Panc1 (cell line): ENCODE results near the gene TSSK6.

Experiments used
- POLR2AphosphoS5 ChIP-seq: IDR thresholded peaks from 2 replicates; pipeline ENCODE4 v1.6.1; 2012; ENCODE audit warnings: mild to moderate bottlenecking, low read depth, low read length, moderate library complexity
- TF ChIP-seq, protein P1 (sequence below): fragments of 450-650 bp; IDR thresholded peaks from 2 replicates; pipeline ENCODE4 v1.5.1; 2017; ENCODE audit warnings: mild to moderate bottlenecking
- TF ChIP-seq, protein P2 (sequence below), 2 experiments: IDR thresholded peaks; 2 replicates each; pipeline ENCODE4 v1.6.1; 2011 to 2012; ENCODE audit warnings: low read depth in 2 of 2, control low read depth in 1 of 2, low read length in 1 of 2, mild to moderate bottlenecking in 1 of 2, moderate library complexity in 1 of 2; ENCODE audit not compliant: insufficient read depth in 1 of 2

DNA sequence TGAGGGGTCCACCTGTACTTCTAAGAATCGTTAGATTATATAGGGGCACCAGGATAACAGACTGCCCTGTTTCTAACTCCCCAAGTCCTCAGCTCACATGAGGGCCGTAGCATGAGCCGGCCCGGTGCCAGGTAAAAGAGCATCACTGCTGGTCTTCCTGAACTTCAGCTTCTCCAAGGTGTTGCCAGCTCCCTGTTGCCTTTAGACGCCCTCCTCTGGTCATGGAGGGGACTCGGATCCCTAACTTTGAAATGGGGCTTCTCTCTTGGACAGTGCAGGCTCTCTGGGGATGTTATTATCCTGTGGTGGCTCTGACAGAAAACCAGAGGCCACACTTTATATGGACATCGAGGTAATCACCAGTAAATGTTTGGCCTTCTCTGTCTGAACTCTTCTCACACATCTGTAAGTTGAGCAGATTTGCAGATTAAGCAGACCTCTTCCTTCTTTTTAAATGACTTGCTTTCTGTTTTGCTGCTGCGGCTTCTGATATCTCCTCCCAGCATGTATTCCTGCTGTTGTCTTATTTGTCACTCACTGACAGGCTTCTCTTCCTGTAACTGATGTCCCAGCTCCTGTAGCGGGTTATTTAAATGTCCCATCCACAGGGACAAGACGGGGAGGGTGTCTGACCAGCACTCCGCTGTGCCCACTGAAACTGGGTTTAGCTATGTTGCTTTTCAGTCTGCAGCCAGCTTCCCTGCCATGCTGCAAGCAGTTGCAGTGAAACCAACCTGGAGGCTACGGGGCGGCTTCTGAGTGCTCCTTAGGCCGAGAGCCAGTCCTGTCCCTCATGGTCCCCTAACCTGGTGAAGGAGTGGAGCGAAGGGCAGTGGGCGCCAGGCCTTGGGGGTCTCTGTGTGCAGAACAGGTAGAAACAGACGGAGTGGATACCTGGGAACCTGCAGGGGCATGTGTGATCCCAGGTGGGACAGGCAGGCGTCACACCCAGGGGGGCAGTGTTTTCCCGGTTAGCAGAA, 39.2 kb downstream of the TSSK6 start:
- TF ChIP-seq, protein P1, sequence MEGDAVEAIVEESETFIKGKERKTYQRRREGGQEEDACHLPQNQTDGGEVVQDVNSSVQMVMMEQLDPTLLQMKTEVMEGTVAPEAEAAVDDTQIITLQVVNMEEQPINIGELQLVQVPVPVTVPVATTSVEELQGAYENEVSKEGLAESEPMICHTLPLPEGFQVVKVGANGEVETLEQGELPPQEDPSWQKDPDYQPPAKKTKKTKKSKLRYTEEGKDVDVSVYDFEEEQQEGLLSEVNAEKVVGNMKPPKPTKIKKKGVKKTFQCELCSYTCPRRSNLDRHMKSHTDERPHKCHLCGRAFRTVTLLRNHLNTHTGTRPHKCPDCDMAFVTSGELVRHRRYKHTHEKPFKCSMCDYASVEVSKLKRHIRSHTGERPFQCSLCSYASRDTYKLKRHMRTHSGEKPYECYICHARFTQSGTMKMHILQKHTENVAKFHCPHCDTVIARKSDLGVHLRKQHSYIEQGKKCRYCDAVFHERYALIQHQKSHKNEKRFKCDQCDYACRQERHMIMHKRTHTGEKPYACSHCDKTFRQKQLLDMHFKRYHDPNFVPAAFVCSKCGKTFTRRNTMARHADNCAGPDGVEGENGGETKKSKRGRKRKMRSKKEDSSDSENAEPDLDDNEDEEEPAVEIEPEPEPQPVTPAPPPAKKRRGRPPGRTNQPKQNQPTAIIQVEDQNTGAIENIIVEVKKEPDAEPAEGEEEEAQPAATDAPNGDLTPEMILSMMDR = no peak
- TF ChIP-seq POLR2AphosphoS5 = no peak
- TF ChIP-seq, protein P2, sequence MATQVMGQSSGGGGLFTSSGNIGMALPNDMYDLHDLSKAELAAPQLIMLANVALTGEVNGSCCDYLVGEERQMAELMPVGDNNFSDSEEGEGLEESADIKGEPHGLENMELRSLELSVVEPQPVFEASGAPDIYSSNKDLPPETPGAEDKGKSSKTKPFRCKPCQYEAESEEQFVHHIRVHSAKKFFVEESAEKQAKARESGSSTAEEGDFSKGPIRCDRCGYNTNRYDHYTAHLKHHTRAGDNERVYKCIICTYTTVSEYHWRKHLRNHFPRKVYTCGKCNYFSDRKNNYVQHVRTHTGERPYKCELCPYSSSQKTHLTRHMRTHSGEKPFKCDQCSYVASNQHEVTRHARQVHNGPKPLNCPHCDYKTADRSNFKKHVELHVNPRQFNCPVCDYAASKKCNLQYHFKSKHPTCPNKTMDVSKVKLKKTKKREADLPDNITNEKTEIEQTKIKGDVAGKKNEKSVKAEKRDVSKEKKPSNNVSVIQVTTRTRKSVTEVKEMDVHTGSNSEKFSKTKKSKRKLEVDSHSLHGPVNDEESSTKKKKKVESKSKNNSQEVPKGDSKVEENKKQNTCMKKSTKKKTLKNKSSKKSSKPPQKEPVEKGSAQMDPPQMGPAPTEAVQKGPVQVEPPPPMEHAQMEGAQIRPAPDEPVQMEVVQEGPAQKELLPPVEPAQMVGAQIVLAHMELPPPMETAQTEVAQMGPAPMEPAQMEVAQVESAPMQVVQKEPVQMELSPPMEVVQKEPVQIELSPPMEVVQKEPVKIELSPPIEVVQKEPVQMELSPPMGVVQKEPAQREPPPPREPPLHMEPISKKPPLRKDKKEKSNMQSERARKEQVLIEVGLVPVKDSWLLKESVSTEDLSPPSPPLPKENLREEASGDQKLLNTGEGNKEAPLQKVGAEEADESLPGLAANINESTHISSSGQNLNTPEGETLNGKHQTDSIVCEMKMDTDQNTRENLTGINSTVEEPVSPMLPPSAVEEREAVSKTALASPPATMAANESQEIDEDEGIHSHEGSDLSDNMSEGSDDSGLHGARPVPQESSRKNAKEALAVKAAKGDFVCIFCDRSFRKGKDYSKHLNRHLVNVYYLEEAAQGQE (IDR thresholded peaks at IDR 0.05; ENCODE audit: insufficient read depth in 1 of 2, low read depth in 2 of 2, low read length in 1 of 2) = no peak
